ENCODE data around the gene MDM2.

Gene MDM2

GRCh38 chr12:68894276-68894855 is 86.4 kb downstream of the MDM2 start:
- 83 to 100% methylated on average over 5 of the region's 7 CpGs for whole genome bisulfite sequencing, 2 experiments (ENCODE audit: insufficient coverage in 2 of 2)
- no peak overlapping the region for H3K4me3 ChIP-seq (ENCODE audit: extremely low read depth, insufficient read depth, low read length, poor library complexity, severe bottlenecking)
- no peaks in the 10 kb centered on the region for H3K9me3 ChIP-seq (ENCODE audit: control insufficient read depth, low read length)
- H3K27ac ChIP-seq (ENCODE audit: low read depth, low read length, severe bottlenecking) = no peak overlapping the region
- H3K4me1 ChIP-seq (ENCODE audit: control insufficient read depth, insufficient read depth, low read length, poor library complexity, severe bottlenecking) = no peaks in the 10 kb centered on the region
- H3K36me3 ChIP-seq (ENCODE audit: control insufficient read depth, insufficient read depth, low read length) = no peaks in the 10 kb centered on the region

GRCh38 chr12:68896881-68897540 is 89.0 kb downstream of the MDM2 start:
- Histone ChIP-seq H3K36me3 (ENCODE audit: control insufficient read depth, insufficient read depth, low read length) (no peaks in the 10 kb centered on the region), H3K4me3 (ENCODE audit: extremely low read depth, insufficient read depth, low read length, poor library complexity, severe bottlenecking) (no peak overlapping the region), H3K9me3 (ENCODE audit: control insufficient read depth, low read length) (no peaks in the 10 kb centered on the region), H3K4me1 (ENCODE audit: control insufficient read depth, insufficient read depth, low read length, poor library complexity, severe bottlenecking) (no peaks in the 10 kb centered on the region), H3K27ac (ENCODE audit: low read depth, low read length, severe bottlenecking) (no peak overlapping the region)
- WGBS, 2 experiments (ENCODE audit: insufficient coverage in 2 of 2) = 81 to 90% methylated on average over 2 to 3 of the region's 4 CpGs

GRCh38 chr12:68899251-68899771 is 91.3 kb downstream of the MDM2 start:
- H3K4me3 ChIP-seq (ENCODE audit: extremely low read depth, insufficient read depth, low read length, poor library complexity, severe bottlenecking) = no peak overlapping the region
- no peaks in the 10 kb centered on the region for H3K9me3 ChIP-seq (ENCODE audit: control insufficient read depth, low read length)
- 94 to 98% methylated on average over 3 to 4 of the region's 4 CpGs for WGBS, 2 experiments (ENCODE audit: insufficient coverage in 2 of 2)
- H3K27ac ChIP-seq (ENCODE audit: low read depth, low read length, severe bottlenecking) = no peak overlapping the region
- no peaks in the 10 kb centered on the region for H3K36me3 ChIP-seq (ENCODE audit: control insufficient read depth, insufficient read depth, low read length)
- no peaks in the 10 kb centered on the region for H3K4me1 ChIP-seq (ENCODE audit: control insufficient read depth, insufficient read depth, low read length, poor library complexity, severe bottlenecking)

- WGBS, 2 experiments (ENCODE audit: insufficient coverage in 2 of 2) = 80 to 88% methylated on average over 1 of the region's 2 CpGs
- no peaks in the 10 kb centered on the region for H3K36me3 ChIP-seq (ENCODE audit: control insufficient read depth, insufficient read depth, low read length)
- no peaks in the 10 kb centered on the region for H3K9me3 ChIP-seq (ENCODE audit: control insufficient read depth, low read length)
- H3K27ac ChIP-seq (ENCODE audit: low read depth, low read length, severe bottlenecking) = no peak overlapping the region
- no peaks in the 10 kb centered on the region for H3K4me1 ChIP-seq (ENCODE audit: control insufficient read depth, insufficient read depth, low read length, poor library complexity, severe bottlenecking)
- no peak overlapping the region for H3K4me3 ChIP-seq (ENCODE audit: extremely low read depth, insufficient read depth, low read length, poor library complexity, severe bottlenecking)
These were observed 92.3 kb downstream of the MDM2 start for GRCh38 chr12:68900241-68900640.
